Mesenteric fat pad (tissue), 1 donor: ENCODE data around the gene ATXN3. TPM values are rescaled to one million over a fixed set of nuclear protein-coding genes. Genes with fewer than 3 reads are reported as not detected.
A peak's percentile ranks its signal among the peaks of the same experiment; 100 is the strongest.

Source experiments
- DNase-seq: peaks from one replicate; pipeline ENCODE4 v3.0.0-alpha.2; 2020; ENCODE audit warnings: low spot score
- long read RNA-seq: library from polyadenylated mRNA; unstranded; transcript quantifications from one replicate; pipeline ENCODE4 v2.0.0, GENCODE V29; 2020
- total RNA-seq: library from RNA; stranded (reverse); fragmentation: NEBNext Ultra II Directional; extraction: Animal tissue kit (Norgen Biotek cat#: 25700); gene quantifications from one replicate; pipeline ENCODE4 v1.2.1, GENCODE V29; 2021
- donor health status: DM: yes; HTN: yes; CAD: no.

ATXN3 gene
- 29.1 TPM for total RNA-seq
- long read RNA-seq, full-length matches to known transcripts: 14 of 30 reads
- long read RNA-seq, partial matches to known transcripts: 1 of 30 reads
- long read RNA-seq, other reads (novel, unspliced or antisense): 15 of 30 reads

DNA sequence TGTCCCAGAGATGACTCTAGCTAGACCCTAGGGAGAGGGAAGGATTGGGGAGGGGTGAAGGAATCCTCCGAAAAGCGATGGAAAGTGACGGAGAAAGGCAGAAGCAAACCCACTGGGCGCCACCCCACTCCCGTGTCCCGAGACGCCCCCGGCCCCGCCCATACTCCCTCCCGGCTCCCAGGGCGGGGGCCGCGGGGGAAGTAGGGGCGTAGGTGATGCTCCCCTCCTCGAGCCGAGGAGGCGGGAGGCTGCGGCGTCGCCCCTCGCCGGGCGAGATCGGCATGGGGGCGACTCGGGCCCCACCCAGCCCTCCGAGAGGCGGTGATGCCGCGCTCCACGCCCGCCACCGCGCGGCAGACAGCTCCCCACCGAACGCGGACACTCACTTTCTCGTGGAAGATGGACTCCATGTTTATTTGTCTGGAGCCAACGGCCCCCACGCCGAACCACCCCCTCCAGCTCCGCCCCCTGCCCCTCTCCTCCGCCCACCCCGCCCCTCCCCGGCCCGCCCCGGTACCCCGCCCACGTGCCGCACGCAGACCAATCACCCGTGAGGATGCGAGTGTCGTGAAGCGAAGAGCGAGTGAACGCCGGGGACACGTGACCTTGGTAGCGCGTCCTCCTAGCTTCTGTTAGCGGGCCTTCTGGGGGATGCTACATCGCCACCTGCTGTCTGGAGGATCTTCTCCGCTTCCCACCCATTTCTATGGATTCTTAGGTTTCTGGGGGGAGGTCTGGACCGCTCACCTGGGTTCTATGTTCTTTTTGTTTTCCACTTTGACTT is at the start of gene ATXN3:
Gene ATXN3 (minus strand): TSS at position 440 of the 784 bp plus-strand sequence. CDS start 30 bp downstream, at position 410.
- DNase-seq: peak; percentile 95

- no peak for DNase-seq
Measured at GRCh38 chr14:92154283-92154942, 48.0 kb upstream of the ATXN3 start.

- no peak for DNase-seq
Measured at GRCh38 chr14:92153581-92153980, 47.2 kb upstream of the ATXN3 start.

- DNase-seq: no peak
Measured at GRCh38 chr14:92144708-92145107, 38.3 kb upstream of the ATXN3 start.

DNA sequence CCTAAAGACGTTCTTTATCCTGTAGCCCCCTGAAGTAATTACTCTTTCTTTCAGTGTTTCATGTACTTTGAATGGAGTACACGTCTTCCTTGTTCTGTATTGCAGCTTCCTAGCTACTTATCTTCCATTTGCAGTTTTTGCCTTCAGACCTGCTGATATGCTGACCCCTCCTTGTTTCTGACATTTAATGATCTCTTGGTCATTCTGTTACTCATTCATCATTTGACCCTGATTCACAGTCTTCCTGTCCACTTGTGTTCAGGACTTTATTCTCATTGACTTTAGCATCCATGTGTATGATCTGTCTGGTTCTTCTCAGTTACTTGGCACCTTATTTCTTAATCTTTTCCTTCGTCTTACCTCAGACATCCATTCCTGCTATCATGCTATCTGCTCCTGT is 37.6 kb upstream of the ATXN3 start:
- DNase-seq: no peak

DNA sequence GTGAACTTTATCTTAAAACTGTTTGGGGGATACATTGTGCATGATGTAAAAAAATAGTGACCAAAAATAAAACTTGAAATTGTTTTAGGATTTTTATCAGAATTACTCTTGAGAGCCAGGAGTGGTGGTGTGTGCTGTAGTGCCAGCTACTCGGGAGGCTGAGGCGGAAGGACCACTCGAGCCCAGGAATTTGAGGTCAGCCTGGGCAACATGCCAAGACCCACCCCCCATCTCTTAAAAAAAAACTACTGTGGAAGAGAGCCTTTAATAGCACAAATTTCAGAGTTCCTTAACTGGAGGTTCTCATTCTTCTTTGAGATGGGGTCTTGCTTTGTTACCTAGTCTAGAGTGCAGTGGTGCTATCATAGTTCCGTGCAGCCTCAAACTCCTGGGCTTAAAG is 36.9 kb upstream of the ATXN3 start:
- no peak for DNase-seq

- DNase-seq: no peak
Measured at GRCh38 chr14:92135269-92135668, 28.9 kb upstream of the ATXN3 start.

- DNase-seq: no peak
Measured at GRCh38 chr14:92134456-92134855, 28.1 kb upstream of the ATXN3 start.

GRCh38 chr14:92122761-92123160 is 16.4 kb upstream of the ATXN3 start:
- DNase-seq: no peak

DNA sequence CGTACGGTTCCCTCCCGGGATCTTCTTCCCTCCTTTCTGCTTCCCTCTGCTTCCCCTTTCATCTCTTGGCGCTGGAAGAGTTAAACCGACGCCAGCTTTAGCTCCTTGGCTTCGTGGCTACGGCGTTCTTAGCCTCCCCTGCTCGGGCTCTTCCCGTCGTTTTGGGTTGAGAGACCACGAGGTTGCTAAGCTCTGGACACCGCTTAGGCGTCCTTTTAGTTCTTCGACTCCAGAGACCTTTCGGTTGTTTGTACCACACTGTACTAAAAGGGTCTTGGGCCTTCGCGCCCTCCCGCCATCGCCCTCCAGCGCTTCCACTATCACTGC is 15.9 kb upstream of the ATXN3 start:
- no peak for DNase-seq

DNA sequence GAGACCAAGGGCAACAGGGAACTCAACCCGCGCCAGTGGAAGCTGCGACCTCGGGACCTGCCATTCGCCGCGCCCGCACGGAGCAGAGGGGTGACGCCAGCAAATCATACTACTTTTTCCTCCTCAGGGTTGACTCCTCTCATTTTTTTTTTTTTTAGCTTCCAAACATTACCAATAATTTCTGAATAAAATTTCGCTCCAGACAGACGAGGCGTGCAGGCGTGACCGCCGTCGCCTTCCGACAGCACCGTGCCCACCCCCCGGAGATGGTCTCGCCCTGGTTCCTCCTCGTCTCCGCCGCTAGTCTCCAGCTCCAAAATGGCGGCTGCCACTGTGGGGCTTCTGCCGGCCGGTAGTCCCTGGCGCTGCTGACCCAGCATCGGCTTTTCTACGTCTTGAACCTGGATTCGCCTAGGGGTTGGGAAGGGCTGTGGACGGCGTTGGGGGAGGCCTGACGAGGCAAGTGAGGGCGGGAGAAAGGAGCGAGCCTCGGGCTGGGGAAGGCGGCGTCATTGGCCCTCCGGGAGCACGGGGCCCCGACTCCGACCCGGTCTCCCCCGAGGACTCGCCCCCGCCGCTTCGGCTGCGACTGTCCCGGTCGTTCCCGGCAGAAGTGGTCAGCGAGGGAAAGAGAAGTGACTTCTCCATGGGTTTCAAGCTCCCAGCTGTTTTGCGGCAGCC is 15.4 kb upstream of the ATXN3 start, which contains the start of the genes CPSF2 and NDUFB1:
Gene CPSF2 (plus strand): TSS at position 300 of the 681 bp plus-strand sequence. CDS start 9,016 bp downstream, outside the sequence.
Gene NDUFB1 (minus strand): TSS at position 37 of the 681 bp plus-strand sequence. CDS start 4,069 bp downstream, outside the sequence.
- peak; percentile 93 for DNase-seq

GRCh38 chr14:92121207-92121669 is 14.9 kb upstream of the ATXN3 start:
- no peak for DNase-seq

DNA sequence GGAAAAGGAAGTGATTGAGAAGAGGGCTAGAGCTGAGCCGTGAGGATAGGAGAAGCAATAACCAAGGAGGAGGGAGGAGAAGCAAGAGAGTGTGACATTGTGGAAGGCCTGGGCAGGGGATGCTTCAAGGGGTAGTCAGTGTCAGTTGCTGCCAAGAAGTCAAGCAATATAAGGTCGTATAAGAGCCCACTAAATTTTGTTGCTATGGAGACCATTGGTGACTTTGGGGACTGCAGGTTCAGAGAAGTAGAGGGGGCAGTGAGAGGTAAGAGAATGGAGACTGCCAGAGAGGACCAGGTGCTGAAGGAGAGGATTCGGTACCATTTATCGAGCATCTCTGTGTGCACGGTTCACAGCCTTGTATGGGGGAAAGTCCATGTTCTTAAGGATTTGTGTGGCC is 3.1 kb upstream of the ATXN3 start:
- DNase-seq: no peak

GRCh38 chr14:92108345-92109254 is 2.2 kb upstream of the ATXN3 start:
- no peak for DNase-seq

DNA sequence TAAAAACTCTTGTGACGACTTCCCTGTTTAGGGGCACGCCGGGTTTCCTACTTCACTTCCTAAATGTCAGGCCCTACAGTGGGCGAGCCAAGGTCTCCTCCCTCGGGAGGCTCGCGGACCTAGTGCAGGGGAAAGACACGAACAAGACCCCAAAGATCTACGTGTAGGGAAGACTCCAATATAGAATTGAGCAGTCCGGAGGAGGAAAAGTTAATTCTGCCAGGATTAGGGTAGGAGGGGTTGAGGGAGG is 564 bp downstream of the ATXN3 start:
- DNase-seq: no peak

- DNase-seq: no peak
Measured at GRCh38 chr14:92105073-92105892, 1.1 kb downstream of the ATXN3 start.

GRCh38 chr14:92103363-92103989 is 2.9 kb downstream of the ATXN3 start:
- DNase-seq: no peak

DNA sequence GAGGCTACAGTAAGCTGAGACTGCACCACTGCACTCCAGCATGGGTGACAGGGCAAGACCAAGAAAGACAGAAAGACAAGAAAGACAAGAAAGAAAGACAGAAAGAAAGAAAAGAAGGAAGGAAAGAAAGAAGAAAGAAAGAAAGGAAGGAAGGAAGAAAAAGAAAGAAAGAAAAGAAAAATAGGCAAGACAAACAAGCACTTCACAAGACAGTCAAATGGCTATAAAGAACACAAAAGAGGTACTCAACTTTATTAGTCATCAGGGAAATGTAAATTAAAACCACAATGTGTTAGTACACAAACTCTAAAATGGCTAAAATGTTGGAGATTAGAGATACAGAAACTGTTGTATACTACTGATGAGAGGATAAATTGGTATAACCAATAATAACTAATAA is 6.6 kb downstream of the ATXN3 start:
- no peak for DNase-seq

DNA sequence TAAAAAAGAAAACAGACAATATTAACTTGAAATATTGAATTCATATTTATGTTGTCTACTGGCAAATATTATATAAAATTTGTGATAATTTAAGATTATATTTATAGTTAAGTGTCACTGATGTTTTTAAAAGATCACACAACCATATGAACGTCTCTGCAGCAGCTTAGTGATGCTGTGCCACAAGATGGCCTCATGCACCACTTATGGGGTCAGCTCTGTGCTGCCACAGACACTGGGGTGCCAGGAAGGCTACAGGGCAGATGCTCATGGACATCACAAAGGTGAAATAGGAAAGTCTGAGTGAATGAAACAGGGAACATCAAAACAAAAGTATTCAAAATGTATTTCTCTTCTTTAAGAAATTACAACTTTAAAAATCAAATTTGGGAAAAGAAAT is 13.1 kb downstream of the ATXN3 start:
- DNase-seq: no peak

GRCh38 chr14:92088494-92088893 is 17.9 kb downstream of the ATXN3 start:
- DNase-seq: no peak
